Gastrocnemius medialis (tissue), 4 donors: ENCODE measurements around the gene FAM107B. TPM values are rescaled to one million over a fixed set of nuclear protein-coding genes. Genes with fewer than 3 reads are reported as not detected.

ENCODE experiments used
- ATAC-seq, 2 donors: fragments of 150-250 bp; one replicate each; pipeline ENCODE4 v1.9.1; 2016
- DNase-seq, 2 donors: peaks; one replicate each; pipeline ENCODE4 v3.0.0-alpha.2; 2019
- H3K27ac ChIP-seq, 4 donors: fragments of 200-600 bp; sonication (generic); 1 replicate in 1 of 4; 2 replicates in 3 of 4; pipeline ENCODE4 v1.5.1; 2016 to 2018; ENCODE audit warnings: mild to moderate bottlenecking in 2 of 4, moderate library complexity in 1 of 4
- H3K27me3 ChIP-seq, 3 donors: fragments of 200-600 bp; sonication (generic) in 2 of 3; 1 replicate in 1 of 3; 2 replicates in 2 of 3; pipeline versions ENCODE4 v1.5.1 to v1.6.0; 2016 to 2019; ENCODE audit warnings: mild to moderate bottlenecking in 1 of 3, moderate library complexity in 1 of 3
- H3K36me3 ChIP-seq, 2 donors: fragments of 200-600 bp; sonication (generic) in 1 of 2; one replicate each; pipeline ENCODE4 v1.5.1; 2017 to 2018
- H3K4me1 ChIP-seq, 2 donors: fragments of 200-600 bp; sonication (generic) in 1 of 2; one replicate each; pipeline ENCODE4 v1.5.1; 2016 to 2017; ENCODE audit warnings: mild to moderate bottlenecking in 2 of 2
- H3K4me3 ChIP-seq, 4 donors: fragments of 200-600 bp; sonication (generic) in 3 of 4; 1 replicate in 1 of 4; 2 replicates in 3 of 4; pipeline ENCODE4 v1.5.1; 2016 to 2019; ENCODE audit warnings: mild to moderate bottlenecking in 2 of 4
- H3K9me3 ChIP-seq, 3 donors: fragments of 200-600 bp; sonication (generic) in 2 of 3; 1 replicate in 1 of 3; 2 replicates in 2 of 3; pipeline ENCODE4 v1.5.1; 2016 to 2019
- CTCF ChIP-seq, 5 experiments: fragments of 450-650 bp in 3 of 5; fragments of 200-600 bp in 2 of 5; sonication (generic) in 2 of 5; IDR thresholded peaks in 4 of 5; conservative IDR thresholded peaks in 1 of 5; 1 replicate in 4 of 5; 2 replicates in 1 of 5; pipeline ENCODE4 v1.5.1; 2016 to 2019; ENCODE audit warnings: antibody characterized with exemption in 5 of 5, mild to moderate bottlenecking in 3 of 5, moderate library complexity in 3 of 5
- POLR2A ChIP-seq, 2 donors: fragments of 450-650 bp; IDR thresholded peaks; one replicate each; pipeline ENCODE4 v1.6.1; 2017; ENCODE audit warnings: antibody characterized with exemption in 2 of 2, mild to moderate bottlenecking in 2 of 2, moderate library complexity in 2 of 2
- in situ Hi-C, 4 donors: fragments of 200-750 bp; cut with MboI; loops; one replicate each; pipeline versions ENCODE4 v1.15.0 to v1.8.0; 2017; ENCODE audit warnings: low sequenced_read_pairs in 4 of 4
- intact Hi-C: fragments of 100-400 bp; cut with DNase I; formaldehyde crosslinking; loops from one replicate; pipeline ENCODE4 v1.15.1; 2023; ENCODE audit warnings: low total_unique reads
- total RNA-seq, 4 donors: library from RNA; depleted of rRNA; stranded (reverse); fragments of >200 nt; gene quantifications; one replicate each; pipeline versions ENCODE4 v1.1.0 to v1.2.3, GENCODE V29; 2016

FAM107B gene
- total RNA-seq: 1 to 10 TPM; 1.5 to 3.7 (median 2.6) TPM

GRCh38 chr10:14774797-14775196, at the start of gene FAM107B:
TSS of gene FAM107B (minus strand) at chr10:14774897. CDS start at chr10:14774663, 234 bp downstream.
- Histone ChIP-seq H3K4me3 (no peak within 1 kb of the TSS), H3K27me3 (no peaks in the 10 kb centered on the region), H3K9me3 (no peaks in the 10 kb centered on the region), H3K4me1 (no peaks in the 10 kb centered on the region), H3K36me3 (no peaks in the 10 kb centered on the region), H3K27ac (no peak within 1 kb of the TSS)
- DNase-seq (no peak), ATAC-seq (no peak)
- in situ Hi-C loops (no loop called here), intact Hi-C loops (no loop called here)
- TF ChIP-seq CTCF (IDR thresholded peaks at IDR 0.05 in 4 of 5, conservative IDR thresholded peaks at IDR 0.05 in 1 of 5) (no peak), POLR2A (IDR thresholded peaks at IDR 0.05) (no peak)

GRCh38 chr10:14823966-14824365, 49.3 kb upstream of the FAM107B start:
- Histone ChIP-seq H3K27ac (no peak overlapping the region), H3K9me3 (no peaks in the 10 kb centered on the region), H3K27me3 (no peaks in the 10 kb centered on the region), H3K36me3 (no peaks in the 10 kb centered on the region), H3K4me3 (no peak overlapping the region), H3K4me1 (no peaks in the 10 kb centered on the region)
- in situ Hi-C loops: loop anchor here in 1 of 4 donors (10.0 kb wide), 1 partner anchor 319 kb away; no protein-coding TSS in a partner anchor
- DNase-seq (no peak), ATAC-seq (no peak)
- intact Hi-C loops: loop anchor here (10.0 kb wide), 1 partner anchor 329 kb away; no protein-coding TSS in a partner anchor
- no peak for TF ChIP-seq CTCF (IDR thresholded peaks at IDR 0.05 in 4 of 5, conservative IDR thresholded peaks at IDR 0.05 in 1 of 5)

GRCh38 chr10:14822879-14823755, 48.4 kb upstream of the FAM107B start:
- TF ChIP-seq POLR2A (IDR thresholded peaks at IDR 0.05) (no peak), CTCF (IDR thresholded peaks at IDR 0.05 in 4 of 5, conservative IDR thresholded peaks at IDR 0.05 in 1 of 5) (peak in 2 of 5 experiments; percentile 28 to 33)
- Histone ChIP-seq H3K27me3 (no peaks in the 10 kb centered on the region), H3K4me3 (no peak overlapping the region), H3K9me3 (no peaks in the 10 kb centered on the region), H3K36me3 (no peaks in the 10 kb centered on the region), H3K4me1 (no peaks in the 10 kb centered on the region), H3K27ac (no peak overlapping the region)
- ATAC-seq (no peak), DNase-seq (no peak)
- in situ Hi-C loops: loop anchor here in 1 of 4 donors (10.0 kb wide), 1 partner anchor 318 kb away; no protein-coding TSS in a partner anchor
- intact Hi-C loops: loop anchor here (10.0 kb wide), 1 partner anchor 328 kb away; no protein-coding TSS in a partner anchor

GRCh38 chr10:14821635-14822375, 47.1 kb upstream of the FAM107B start:
- ATAC-seq: no peak
- no peaks in the 10 kb centered on the region for H3K36me3 ChIP-seq
- in situ Hi-C loops: loop anchor here in 1 of 4 donors (10.0 kb wide), 1 partner anchor 317 kb away; no protein-coding TSS in a partner anchor
- no peak for DNase-seq
- H3K4me1 ChIP-seq: no peaks in the 10 kb centered on the region
- H3K27me3 ChIP-seq: no peaks in the 10 kb centered on the region
- H3K4me3 ChIP-seq: no peak overlapping the region
- no peak for TF ChIP-seq CTCF (IDR thresholded peaks at IDR 0.05 in 4 of 5, conservative IDR thresholded peaks at IDR 0.05 in 1 of 5)
- no peak overlapping the region for H3K27ac ChIP-seq
- no peaks in the 10 kb centered on the region for H3K9me3 ChIP-seq
- intact Hi-C loops: loop anchor here (10.0 kb wide), 1 partner anchor 327 kb away; no protein-coding TSS in a partner anchor
